Measurements from ENCODE around the gene ZNF638. TPM values are rescaled to one million over a fixed set of nuclear protein-coding genes. Genes with fewer than 3 reads are reported as not detected.

The ZNF638 gene
- total RNA-seq, 1 experiment from 2014 or later: 101 TPM

- DNase-seq (ENCODE audit: low read depth): no peak
Measured at GRCh38 chr2:71469403-71470398, 138.1 kb downstream of the ZNF638 start.

DNA sequence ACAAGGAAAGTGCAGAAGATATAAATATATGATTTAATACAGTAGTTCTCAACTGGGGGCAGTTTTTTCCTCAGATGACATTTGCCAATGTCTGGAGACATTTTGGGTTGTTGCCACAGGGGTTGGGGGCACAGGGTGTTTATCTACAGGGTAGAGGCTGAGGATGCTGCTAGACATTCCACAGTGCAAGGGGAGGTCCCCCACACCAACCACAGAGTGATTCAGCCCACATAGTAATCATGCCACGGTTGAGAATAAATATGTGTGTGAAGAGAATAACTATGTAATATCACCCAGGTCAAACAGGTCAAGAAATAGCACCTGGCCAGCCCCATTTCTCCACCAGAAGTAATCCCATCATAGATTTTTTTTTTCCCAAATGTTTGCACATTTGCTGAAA lies 139.7 kb downstream of the ZNF638 start:
- peak; percentile 88 for DNase-seq (ENCODE audit: low read depth)

GRCh38 chr2:71472019-71472418 lies 140.4 kb downstream of the ZNF638 start:
- no peak for DNase-seq (ENCODE audit: low read depth)

GRCh38 chr2:71473346-71474031 lies 141.9 kb downstream of the ZNF638 start:
- peak; percentile 86 for DNase-seq (ENCODE audit: low read depth)

DNA sequence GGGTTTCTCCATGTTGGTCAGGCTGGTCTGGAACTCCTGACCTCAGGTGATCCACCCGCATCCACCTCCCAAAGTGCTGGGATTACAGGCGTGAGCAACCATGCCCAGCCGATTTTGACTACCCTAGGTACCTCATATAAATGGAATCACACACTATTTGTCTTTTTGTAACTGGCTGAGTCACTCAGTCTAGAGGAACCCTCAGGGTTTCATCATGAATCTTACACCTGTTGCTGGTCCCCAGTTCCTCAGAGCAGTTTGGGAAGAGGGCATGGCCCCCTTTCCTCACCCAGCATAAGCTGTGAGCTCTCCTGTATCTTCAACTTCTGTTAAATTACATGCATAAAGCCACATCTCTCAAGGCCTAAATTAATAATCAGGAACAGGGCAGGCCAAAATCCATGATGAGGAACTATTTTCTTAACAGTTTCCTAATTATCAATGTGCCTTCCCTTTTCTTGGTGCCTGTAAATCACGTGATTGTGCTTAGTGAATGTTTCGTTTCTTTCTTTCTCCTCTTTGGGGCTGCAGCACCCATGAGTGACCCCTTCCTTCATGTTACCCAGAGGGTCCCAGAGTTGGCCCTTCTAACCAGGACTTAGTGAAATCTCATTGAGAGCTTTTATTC lies 142.6 kb downstream of the ZNF638 start:
- peak; percentile 67 for DNase-seq (ENCODE audit: low read depth)

DNA sequence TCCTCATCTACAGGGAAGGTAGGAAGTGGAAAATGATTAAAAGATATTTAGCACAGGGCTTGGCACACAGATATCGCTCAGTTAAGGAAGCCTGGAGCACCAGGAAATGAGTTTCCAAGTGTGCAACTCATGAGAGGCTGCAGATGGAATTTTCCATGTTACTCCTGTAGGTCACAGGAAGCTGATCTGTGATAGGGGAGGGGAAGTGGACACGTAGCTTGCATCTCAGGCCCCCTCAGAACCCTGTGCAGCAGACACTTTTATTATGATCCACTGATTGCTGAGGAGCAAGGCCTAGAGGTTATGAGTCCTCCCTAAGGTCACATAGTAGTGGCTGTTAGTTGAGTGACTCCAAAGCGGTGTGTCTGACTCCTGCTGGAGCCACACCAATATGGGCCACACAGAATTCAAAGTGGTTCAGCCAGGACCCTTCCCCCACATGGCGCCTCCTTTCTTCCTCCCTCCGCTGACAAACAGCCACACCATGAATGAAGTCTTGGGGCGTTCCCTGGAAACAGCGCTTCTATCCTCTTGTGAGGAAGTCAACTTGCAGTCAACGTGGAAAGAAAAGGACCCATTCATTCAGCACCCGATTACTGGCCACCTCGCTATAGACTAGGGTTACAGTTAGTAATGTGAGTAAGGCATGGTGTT lies 143.3 kb downstream of the ZNF638 start:
- no peak for DNase-seq (ENCODE audit: low read depth)

GRCh38 chr2:71476495-71476894 lies 144.9 kb downstream of the ZNF638 start:
- no peak for DNase-seq (ENCODE audit: low read depth)

- DNase-seq (ENCODE audit: low read depth): no peak
Measured at GRCh38 chr2:71477231-71477691, 145.7 kb downstream of the ZNF638 start.

GRCh38 chr2:71478806-71479205 lies 147.2 kb downstream of the ZNF638 start:
- DNase-seq (ENCODE audit: low read depth): no peak

DNA sequence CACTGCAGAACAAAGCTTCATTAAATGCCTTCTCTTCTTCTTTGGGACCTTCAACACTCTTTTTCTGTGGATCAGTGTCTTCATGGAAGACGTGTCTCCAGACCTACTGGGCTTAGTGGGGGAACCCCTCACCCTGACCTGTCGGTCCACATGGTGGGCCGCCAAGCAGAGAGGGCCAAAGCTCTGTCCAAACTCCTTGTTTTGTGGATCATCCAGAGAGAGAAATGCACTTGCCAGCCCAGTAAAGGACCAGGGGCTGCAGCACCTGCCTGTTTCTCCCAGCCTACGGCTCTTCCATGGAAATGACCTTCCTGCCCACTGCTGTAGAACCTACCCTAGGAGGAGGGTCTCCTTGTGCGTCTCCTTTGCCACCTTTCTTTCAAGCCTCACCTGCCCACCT lies 147.7 kb downstream of the ZNF638 start:
- DNase-seq (ENCODE audit: low read depth): no peak

GRCh38 chr2:71481111-71481510 lies 149.5 kb downstream of the ZNF638 start:
- no peak for DNase-seq (ENCODE audit: low read depth)

- no peak for DNase-seq (ENCODE audit: low read depth)
Measured at GRCh38 chr2:71482055-71482454, 150.5 kb downstream of the ZNF638 start.

GRCh38 chr2:71483246-71483645 lies 151.7 kb downstream of the ZNF638 start:
- no peak for DNase-seq (ENCODE audit: low read depth)

DNA sequence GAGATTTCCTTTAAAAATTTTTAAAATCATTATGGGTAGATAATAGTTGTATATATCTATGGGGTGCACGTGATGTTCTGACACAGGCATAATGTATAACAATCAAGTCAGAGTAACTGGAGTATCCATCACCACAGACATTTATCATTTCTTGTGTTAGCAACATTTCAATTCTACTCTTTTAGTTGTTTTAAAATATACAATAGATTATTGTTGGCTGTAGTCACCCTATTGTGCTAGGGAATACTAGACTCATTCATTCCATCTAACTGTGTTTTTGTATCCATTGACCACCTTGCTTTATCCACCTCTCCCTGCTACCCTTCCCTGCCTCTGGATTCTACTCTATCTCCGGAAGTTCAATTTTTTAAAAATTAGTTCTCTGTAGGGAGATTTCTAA lies 152.8 kb downstream of the ZNF638 start:
- no peak for DNase-seq (ENCODE audit: low read depth)

Other genes starting within 250 kb of the ZNF638 start
- gene MCEE, start 201.6 kb upstream of the ZNF638 start, total RNA-seq (2014; rRNA removed): 6.2 and 10.6 TPM in 2 replicates
- gene MPHOSPH10, start 201.1 kb upstream of the ZNF638 start, total RNA-seq (2014; rRNA removed): 25.1 and 28.9 TPM in 2 replicates
- 0.06 and 0.17 TPM in 2 replicates for gene PAIP2B, start 104.7 kb upstream of the ZNF638 start, total RNA-seq (2014; rRNA removed)
- 44.2 and 59.5 TPM in 2 replicates for gene DYSF, start 121.8 kb downstream of the ZNF638 start, total RNA-seq (2014; rRNA removed)

Data from LHCN-M2 (cell line).